GM12865 (cell line): ENCODE measurements around the gene DIAPH1.

Experiments
- DNase-seq: peaks from one replicate; pipeline ENCODE4 v3.0.0; 2010; ENCODE audit warnings: low read depth
- H3K4me3 ChIP-seq: 2 replicates; pipeline ENCODE4 v1.5.1; 2011; ENCODE audit warnings: mild to moderate bottlenecking, low read depth, low read length, control low read depth
- TF ChIP-seq, protein P1 (sequence below): IDR thresholded peaks from 2 replicates; pipeline ENCODE4 v1.5.1; 2011; ENCODE audit warnings: low read length, control low read depth, low read depth, inconsistent platforms; ENCODE audit not compliant: insufficient read depth; ENCODE audit errors: missing control alignments

The DIAPH1 gene

DNA sequence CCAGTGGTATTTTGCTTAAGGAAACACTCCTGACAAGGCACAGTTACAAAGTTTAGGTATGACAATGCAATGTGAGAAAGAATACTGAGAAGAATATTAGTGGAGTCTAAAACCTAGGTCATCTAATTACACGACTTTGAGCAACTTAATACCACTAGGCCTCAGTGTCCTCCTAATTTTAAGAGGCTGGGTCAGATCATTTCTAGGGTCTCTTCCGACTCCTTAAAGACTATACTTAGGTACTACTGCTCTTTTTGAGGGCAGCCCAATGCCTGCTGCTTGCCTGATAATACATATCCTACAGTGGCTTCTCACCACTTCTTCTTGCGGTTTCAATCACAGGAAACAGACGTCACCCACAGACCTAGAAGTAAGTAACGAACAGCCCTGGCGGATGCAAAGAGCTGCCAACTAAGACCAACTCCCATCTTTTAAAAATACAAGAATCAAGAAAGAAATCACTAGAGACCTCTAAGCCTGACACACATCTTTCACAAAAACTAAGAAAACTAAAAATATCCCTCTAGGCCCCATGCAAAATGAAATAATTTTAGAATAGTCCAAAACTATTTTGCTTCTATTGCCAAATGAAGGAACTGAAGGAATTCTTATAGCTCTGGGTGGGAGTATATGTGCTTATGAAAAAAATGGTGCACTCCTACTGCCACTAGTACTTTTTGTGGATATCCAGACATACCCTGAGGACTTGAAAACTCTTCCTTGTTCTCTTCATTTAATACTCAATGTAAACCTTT lies 13.1 kb downstream of the DIAPH1 start:
- TF ChIP-seq, protein P1, sequence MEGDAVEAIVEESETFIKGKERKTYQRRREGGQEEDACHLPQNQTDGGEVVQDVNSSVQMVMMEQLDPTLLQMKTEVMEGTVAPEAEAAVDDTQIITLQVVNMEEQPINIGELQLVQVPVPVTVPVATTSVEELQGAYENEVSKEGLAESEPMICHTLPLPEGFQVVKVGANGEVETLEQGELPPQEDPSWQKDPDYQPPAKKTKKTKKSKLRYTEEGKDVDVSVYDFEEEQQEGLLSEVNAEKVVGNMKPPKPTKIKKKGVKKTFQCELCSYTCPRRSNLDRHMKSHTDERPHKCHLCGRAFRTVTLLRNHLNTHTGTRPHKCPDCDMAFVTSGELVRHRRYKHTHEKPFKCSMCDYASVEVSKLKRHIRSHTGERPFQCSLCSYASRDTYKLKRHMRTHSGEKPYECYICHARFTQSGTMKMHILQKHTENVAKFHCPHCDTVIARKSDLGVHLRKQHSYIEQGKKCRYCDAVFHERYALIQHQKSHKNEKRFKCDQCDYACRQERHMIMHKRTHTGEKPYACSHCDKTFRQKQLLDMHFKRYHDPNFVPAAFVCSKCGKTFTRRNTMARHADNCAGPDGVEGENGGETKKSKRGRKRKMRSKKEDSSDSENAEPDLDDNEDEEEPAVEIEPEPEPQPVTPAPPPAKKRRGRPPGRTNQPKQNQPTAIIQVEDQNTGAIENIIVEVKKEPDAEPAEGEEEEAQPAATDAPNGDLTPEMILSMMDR = no peak
- DNase-seq = peak; percentile 93
- H3K4me3 ChIP-seq = peak overlapping the region; percentile 52

DNA sequence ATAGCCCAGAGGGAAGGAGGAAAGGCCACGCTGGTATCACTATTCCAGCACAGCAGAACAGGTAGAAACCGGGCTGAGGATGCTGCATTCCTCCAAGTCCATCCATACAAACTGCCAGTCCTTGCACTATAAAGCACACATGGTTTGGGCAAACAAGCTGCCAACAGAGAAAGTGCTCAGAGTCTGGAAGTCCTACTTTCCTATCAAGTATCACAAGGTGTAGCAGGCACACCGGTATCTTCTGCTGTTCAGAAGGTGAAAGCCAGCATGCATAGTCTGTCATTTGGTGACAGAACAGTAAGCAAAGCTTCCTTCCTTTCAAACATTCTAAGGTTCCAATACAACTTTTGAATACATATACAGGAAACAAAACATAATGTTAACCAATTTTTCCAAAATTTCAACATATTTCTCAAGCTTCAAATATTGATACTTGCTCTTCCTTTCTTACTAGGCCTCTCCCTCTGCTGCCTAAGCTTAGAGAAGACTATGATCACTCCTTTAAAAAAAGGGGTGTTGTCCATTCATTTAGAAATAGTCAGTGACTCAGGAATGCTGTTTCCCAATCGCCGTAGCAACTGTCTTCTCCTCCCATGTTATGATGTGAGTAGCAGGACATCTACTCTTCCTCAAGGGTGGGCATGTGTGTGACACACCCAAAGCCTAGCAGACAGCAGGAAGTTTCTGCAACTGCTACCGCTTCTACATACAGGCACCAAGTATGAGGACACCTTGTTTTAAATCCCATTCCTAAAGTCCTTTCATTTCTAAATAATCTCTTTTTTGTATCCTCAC lies 14.7 kb downstream of the DIAPH1 start:
- no peak overlapping the region for H3K4me3 ChIP-seq
- TF ChIP-seq, protein P1 = no peak
- DNase-seq = no peak

DNA sequence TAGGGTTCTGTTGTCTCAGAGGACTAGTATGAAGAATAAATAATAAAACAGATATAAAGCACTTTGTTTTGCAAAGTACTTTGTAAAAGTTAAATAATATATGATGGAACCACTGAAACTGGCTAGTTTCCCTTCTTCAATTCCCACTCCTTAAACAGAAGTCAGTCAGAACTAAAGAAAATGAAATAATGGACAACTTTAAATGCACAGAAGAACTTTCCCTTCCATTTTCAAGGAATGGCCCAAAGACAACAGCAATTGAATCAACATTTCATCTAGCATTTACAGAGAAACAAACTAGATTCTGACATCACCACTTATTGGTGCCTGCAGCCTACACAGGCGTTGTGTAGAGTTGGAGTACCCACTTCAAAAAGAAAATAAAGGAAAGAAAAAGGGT lies 16.2 kb downstream of the DIAPH1 start:
- no peak for DNase-seq
- TF ChIP-seq, protein P1 = no peak
- no peak overlapping the region for H3K4me3 ChIP-seq

DNA sequence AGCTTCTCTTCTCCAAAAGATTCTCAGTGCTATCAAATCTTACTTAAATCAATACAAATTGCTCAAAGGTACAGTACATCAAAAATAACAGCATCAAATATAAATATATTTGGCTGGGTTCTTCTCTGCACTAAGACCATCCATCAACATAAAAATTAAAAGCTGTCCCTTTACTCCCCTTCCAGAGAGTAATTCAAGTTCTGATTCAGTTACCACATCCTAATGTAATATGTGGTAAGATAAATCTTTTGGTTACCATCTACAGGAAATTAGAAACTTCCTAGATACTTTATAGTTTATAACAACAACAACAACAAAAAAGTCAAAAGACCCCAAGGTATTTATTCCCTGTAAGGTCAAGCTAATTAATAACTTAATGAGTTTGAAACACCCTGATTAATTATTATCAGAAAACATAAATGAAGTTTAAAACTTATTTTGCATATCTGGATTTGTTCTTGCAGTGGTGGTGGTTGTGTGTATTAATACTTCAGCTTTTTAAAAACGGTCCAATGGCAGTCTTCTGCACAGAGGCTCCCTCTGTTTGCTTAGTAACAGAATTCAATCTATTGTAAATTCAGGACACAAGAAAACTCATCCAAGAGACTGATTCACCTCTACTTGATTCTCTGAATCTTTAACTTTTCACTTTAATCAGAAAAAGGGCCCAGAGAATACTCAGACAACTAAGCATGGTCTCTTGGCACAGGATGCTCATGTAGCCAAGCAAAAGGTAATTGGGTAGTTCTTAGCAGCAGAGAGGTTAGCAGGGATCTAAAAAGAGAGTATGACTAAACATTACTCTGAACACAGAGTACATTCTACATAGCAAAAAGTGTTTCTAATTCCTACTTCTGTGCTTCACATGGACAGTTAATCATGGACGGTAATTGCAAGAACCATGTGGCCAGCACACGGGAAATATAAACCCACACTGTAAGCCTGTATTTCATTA lies 20.1 kb downstream of the DIAPH1 start:
- TF ChIP-seq, protein P1 = no peak
- no peak overlapping the region for H3K4me3 ChIP-seq
- DNase-seq = no peak

DNA sequence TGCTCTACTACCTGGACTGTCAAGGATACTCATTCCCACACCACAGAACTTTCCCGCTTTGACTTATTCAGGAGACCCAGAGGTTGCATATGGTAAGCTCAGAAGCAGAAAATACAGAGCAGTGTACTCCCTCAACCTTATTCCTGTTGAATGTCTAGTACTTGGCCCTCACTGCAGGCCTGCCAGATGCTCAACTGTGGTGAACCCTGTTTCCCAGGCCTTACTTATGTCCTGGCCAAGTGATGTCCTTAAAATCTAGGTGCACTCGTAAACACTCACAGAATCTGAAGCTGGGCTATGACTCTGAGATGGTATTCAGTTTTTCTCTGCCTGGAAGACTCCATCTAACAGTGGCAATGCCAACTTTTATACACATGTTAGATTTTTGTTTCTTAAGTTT lies 21.0 kb downstream of the DIAPH1 start:
- H3K4me3 ChIP-seq = no peak overlapping the region
- TF ChIP-seq, protein P1 = no peak
- no peak for DNase-seq

DNA sequence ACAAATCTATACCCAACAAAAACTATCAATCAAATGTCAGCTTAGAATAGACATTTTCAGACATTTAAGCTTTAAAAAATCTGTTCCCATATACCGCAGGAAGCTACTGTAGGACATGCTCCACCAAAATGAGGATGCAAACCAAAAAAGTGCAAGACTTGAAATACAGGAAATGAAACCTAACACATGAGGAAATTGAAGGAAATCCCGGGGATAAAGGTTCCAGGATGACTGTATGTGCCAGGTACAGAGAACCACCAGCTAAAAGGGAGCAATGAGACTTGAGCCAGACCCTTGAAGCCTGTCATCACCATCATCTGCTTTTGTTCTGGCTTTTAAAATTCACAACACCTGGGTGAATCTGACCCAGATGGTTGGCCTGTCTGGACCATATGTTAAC lies 21.4 kb downstream of the DIAPH1 start:
- no peak overlapping the region for H3K4me3 ChIP-seq
- TF ChIP-seq, protein P1 = no peak
- DNase-seq = peak; percentile 41
